DMS153 (cell line): ENCODE data around the gene JUND.

Source experiments
- DNase-seq: peaks from one replicate; lab custom pipeline; 2025; lab: John Stamatoyannopoulos, UW

JUND gene

GRCh38 chr19:18266771-18267686, 14.4 kb downstream of the JUND start:
- no peak for DNase-seq

GRCh38 chr19:18265582-18265981, 15.8 kb downstream of the JUND start:
- no peak for DNase-seq

GRCh38 chr19:18264971-18265540, 16.4 kb downstream of the JUND start:
- no peak for DNase-seq

GRCh38 chr19:18264137-18264854, 17.1 kb downstream of the JUND start:
- no peak for DNase-seq

- DNase-seq = no peak
Measured at GRCh38 chr19:18263324-18264136, 17.9 kb downstream of the JUND start.

- no peak for DNase-seq
Measured at GRCh38 chr19:18262917-18263316, 18.5 kb downstream of the JUND start.

GRCh38 chr19:18262144-18262543, 19.3 kb downstream of the JUND start:
- DNase-seq = no peak

GRCh38 chr19:18261474-18261873, 19.9 kb downstream of the JUND start:
- DNase-seq = no peak

- DNase-seq = no peak
Measured at GRCh38 chr19:18259893-18260292, 21.5 kb downstream of the JUND start.

- no peak for DNase-seq
Measured at GRCh38 chr19:18257503-18258470, 23.6 kb downstream of the JUND start.

- no peak for DNase-seq
Measured at GRCh38 chr19:18254546-18255503, 26.6 kb downstream of the JUND start.

GRCh38 chr19:18253716-18254115, 27.7 kb downstream of the JUND start:
- no peak for DNase-seq

- DNase-seq = no peak
Measured at GRCh38 chr19:18253130-18253529, 28.3 kb downstream of the JUND start.

GRCh38 chr19:18252370-18252717, 29.1 kb downstream of the JUND start:
- DNase-seq = no peak

GRCh38 chr19:18251587-18252369, 29.6 kb downstream of the JUND start:
- DNase-seq = peak; percentile 25

- DNase-seq = no peak
Measured at GRCh38 chr19:18249834-18250233, 31.6 kb downstream of the JUND start.

- no peak for DNase-seq
Measured at GRCh38 chr19:18245297-18245696, 36.1 kb downstream of the JUND start.

GRCh38 chr19:18239303-18239702, 42.1 kb downstream of the JUND start:
- DNase-seq = no peak

- no peak for DNase-seq
Measured at GRCh38 chr19:18234194-18234593, 47.2 kb downstream of the JUND start.
